Skin of body (tissue), 2 donors: ENCODE measurements around the gene USB1. TPM values are rescaled to one million over a fixed set of nuclear protein-coding genes. Genes with fewer than 3 reads are reported as not detected.

Source experiments
- DNase-seq: peaks from one replicate; lab custom pipeline; 2025; lab: John Stamatoyannopoulos, UW
- total RNA-seq: library from RNA; depleted of rRNA; stranded (reverse); fragments of >200 nt; gene quantifications from one replicate; pipeline ENCODE4 v1.2.3, GENCODE V29; 2014

USB1 gene
- total RNA-seq, 1 donor from 2014 or later, result 5.1 TPM

GRCh38 chr16:58046054-58046881, 45.1 kb downstream of the USB1 start:
- no peak for DNase-seq

- no peak for DNase-seq
Observed at GRCh38 chr16:58046936-58047335, 45.7 kb downstream of the USB1 start.

GRCh38 chr16:58047557-58048348, 46.5 kb downstream of the USB1 start:
- DNase-seq, result no peak

- no peak for DNase-seq
Observed at GRCh38 chr16:58048494-58049231, 47.5 kb downstream of the USB1 start.

- DNase-seq, result no peak
Observed at GRCh38 chr16:58049232-58050185, 48.3 kb downstream of the USB1 start.

- DNase-seq, result no peak
Observed at GRCh38 chr16:58051296-58051695, 50.1 kb downstream of the USB1 start.

- DNase-seq, result no peak
Observed at GRCh38 chr16:58051821-58052603, 50.8 kb downstream of the USB1 start.

- no peak for DNase-seq
Observed at GRCh38 chr16:58053682-58054005, 52.4 kb downstream of the USB1 start.

GRCh38 chr16:58054289-58054688, 53.1 kb downstream of the USB1 start:
- no peak for DNase-seq

GRCh38 chr16:58056580-58056979, 55.4 kb downstream of the USB1 start:
- no peak for DNase-seq

GRCh38 chr16:58057121-58057520, 55.9 kb downstream of the USB1 start:
- no peak for DNase-seq

GRCh38 chr16:58057784-58058183, 56.6 kb downstream of the USB1 start:
- no peak for DNase-seq

GRCh38 chr16:58062821-58063220, 61.6 kb downstream of the USB1 start:
- no peak for DNase-seq

GRCh38 chr16:58063377-58064076, 62.3 kb downstream of the USB1 start:
- no peak for DNase-seq

- DNase-seq, result no peak
Observed at GRCh38 chr16:58070585-58070984, 69.4 kb downstream of the USB1 start.
